Astrocyte of the cerebellum (primary cell): ENCODE results near the gene ZNF2.

ENCODE experiments used
- DNase-seq: peaks from one replicate; pipeline ENCODE4 v3.0.0-alpha.2; 2011; ENCODE audit warnings: low read depth
- H3K4me3 ChIP-seq: 2 replicates; pipeline ENCODE4 v1.5.1; 2011; ENCODE audit warnings: mild to moderate bottlenecking, low read depth, low read length, moderate library complexity
- in situ Hi-C: cut with HindIII; loops from 2 replicates; pipeline ENCODE4 v1.10.0; 2017; ENCODE audit warnings: low sequenced_read_pairs
- TF ChIP-seq, protein P1 (sequence below): IDR thresholded peaks from 2 replicates; pipeline ENCODE4 v1.5.1; 2012; ENCODE audit warnings: low read length, low read depth, moderate library complexity, mild to moderate bottlenecking; ENCODE audit errors: missing control alignments

Gene ZNF2

GRCh38 chr2:95149397-95149984 lies 16.1 kb upstream of the ZNF2 start:
- no peak for DNase-seq
- in situ Hi-C loops = no loop called here
- no peak overlapping the region for H3K4me3 ChIP-seq
- TF ChIP-seq, protein P1, sequence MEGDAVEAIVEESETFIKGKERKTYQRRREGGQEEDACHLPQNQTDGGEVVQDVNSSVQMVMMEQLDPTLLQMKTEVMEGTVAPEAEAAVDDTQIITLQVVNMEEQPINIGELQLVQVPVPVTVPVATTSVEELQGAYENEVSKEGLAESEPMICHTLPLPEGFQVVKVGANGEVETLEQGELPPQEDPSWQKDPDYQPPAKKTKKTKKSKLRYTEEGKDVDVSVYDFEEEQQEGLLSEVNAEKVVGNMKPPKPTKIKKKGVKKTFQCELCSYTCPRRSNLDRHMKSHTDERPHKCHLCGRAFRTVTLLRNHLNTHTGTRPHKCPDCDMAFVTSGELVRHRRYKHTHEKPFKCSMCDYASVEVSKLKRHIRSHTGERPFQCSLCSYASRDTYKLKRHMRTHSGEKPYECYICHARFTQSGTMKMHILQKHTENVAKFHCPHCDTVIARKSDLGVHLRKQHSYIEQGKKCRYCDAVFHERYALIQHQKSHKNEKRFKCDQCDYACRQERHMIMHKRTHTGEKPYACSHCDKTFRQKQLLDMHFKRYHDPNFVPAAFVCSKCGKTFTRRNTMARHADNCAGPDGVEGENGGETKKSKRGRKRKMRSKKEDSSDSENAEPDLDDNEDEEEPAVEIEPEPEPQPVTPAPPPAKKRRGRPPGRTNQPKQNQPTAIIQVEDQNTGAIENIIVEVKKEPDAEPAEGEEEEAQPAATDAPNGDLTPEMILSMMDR = no peak

GRCh38 chr2:95158441-95158840 lies 7.2 kb upstream of the ZNF2 start:
- TF ChIP-seq, protein P1 = no peak
- in situ Hi-C loops = no loop called here
- H3K4me3 ChIP-seq = peak overlapping the region; percentile 68
- no peak for DNase-seq

DNA sequence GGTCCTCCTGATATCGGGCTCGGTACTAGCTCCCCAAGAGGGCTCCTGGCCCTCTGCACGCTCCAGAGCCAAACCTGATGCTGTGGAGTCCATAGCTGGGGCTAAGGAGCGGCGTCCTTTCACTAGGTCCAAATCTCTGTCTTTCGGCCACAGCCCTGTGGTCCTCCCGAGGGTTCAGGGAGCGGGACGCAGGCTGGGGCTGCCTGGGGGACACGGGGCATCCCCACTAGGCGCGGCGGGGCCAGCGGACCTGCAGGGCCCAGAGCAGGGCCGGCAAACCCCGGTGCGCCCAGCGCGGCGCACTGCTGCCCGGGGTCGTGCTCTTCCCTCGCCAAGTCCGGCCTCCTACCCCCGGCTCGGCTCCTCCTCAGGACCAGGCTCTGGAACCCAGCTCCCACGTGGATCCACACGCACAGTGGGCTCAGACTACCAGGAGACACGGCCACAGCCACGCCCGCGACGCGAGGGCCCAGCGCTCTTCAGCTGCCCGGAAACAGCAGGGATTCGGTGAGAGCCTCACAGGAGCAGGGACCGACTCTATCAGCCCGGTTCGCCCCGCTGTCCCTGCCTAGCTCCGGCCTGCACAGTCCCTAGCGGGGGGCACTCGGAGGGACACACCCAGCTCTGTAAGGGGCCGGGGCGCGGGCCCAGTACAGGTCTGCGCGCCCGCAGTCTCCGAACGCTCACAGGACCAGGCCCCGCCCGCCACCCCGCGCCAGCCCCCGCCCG lies 6.6 kb upstream of the ZNF2 start:
- in situ Hi-C loops = no loop called here
- TF ChIP-seq, protein P1 = no peak

GRCh38 chr2:95159690-95160449 lies 5.7 kb upstream of the ZNF2 start, which contains the start of gene ZNF514:
Gene ZNF514, minus strand, starts transcription at chr2:95159848. Its CDS starts 6,595 bp downstream, at chr2:95153253.
- DNase-seq = no peak
- H3K4me3 ChIP-seq = peak within 1 kb of the TSS; percentile 68
- in situ Hi-C loops = no loop called here
- TF ChIP-seq, protein P1 = no peak

More for the DNA sequence above, 6.6 kb upstream of the ZNF2 start:
- no peak for DNase-seq
- peak overlapping the region; percentile 68 for H3K4me3 ChIP-seq

GRCh38 chr2:95165030-95165370 lies 609 bp upstream of the ZNF2 start:
- TF ChIP-seq, protein P1 = no peak
- in situ Hi-C loops = no loop called here
- H3K4me3 ChIP-seq = peak overlapping the region; percentile 75
- no peak for DNase-seq

DNA sequence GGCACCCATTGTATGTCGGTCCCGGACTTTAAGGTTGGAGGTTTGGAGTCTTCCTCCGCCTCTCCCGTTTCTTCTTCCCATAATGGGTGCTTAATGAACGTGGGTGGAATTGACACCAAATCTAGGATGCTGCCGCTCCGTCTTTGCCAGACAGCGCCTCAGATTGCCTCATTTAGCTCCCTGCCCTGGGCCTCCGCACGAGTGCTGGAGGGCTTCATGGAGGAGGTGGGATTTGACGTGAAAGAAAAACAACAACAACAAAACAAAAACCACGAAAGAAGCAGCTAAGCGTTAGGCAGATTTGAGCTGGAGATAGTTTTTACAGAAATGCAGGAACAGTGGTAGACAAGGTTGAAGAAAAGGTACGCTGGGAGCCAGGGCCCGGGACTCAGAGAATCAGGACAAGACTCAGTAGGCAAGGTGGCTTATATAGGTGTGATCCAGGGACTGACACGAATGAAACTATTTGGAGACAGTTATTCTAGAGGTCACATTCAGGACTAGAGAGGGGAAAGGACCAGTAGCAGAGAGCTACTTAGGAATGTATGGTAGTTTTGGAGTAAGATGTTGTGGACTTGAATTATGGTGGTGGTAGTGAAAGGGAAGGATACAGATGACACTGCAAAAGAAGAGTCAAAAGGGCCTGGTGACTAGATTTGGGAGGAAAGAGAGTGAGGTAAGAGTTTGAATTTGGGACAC lies 605 bp downstream of the ZNF2 start:
- peak overlapping the region; percentile 75 for H3K4me3 ChIP-seq
- TF ChIP-seq, protein P1 = no peak
- no peak for DNase-seq
- in situ Hi-C loops = no loop called here
